GM18951 (cell line): Measurements from ENCODE around the gene CD79B.
"Not testable (repeated sequence)": the region's sequence is repeated elsewhere in the genome, so short reads cannot be mapped to it uniquely, and the experiment has no call there.

Source experiments
- POLR2A ChIP-seq: IDR thresholded peaks from 4 replicates; pipeline ENCODE4 v1.6.1; 2011; ENCODE audit warnings: mild to moderate bottlenecking; ENCODE audit not compliant: insufficient read length, insufficient read depth; ENCODE audit errors: extremely low read depth
- in situ Hi-C: fragments of 300-500 bp; cut with MboI; formaldehyde crosslinking; loops from one replicate; pipeline ENCODE4 v1.12.0; 2022; ENCODE audit warnings: low sequenced_read_pairs, mixed read lengths, inconsistent platforms; ENCODE audit not compliant: unreplicated experiment

CD79B gene

DNA sequence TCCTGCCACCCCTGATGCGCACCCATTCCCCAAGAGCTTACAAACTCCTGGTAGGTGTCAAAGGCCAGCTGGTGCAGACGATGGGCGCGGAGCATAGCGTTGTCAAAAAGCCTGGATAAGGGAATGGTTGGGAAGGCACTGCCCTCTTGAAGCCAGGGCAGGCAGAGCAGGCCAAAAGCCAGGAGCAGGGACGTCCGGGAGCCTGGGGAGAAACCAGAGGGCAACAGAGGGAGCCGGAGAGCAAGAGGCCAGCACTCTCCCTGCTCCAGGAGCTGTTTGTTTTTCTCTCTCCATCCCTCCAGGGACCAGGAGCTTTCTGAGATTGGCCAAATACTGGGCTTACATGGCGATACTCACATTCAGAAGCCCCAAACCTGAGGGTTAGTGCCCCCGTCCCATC is 13.8 kb downstream of the CD79B start:
- no peak for TF ChIP-seq POLR2A
- in situ Hi-C loops, result loop anchor here (10.0 to 25.0 kb wide), 3 partner anchors 106 to 369 kb away; partner anchors contain the start of gene ICAM2

DNA sequence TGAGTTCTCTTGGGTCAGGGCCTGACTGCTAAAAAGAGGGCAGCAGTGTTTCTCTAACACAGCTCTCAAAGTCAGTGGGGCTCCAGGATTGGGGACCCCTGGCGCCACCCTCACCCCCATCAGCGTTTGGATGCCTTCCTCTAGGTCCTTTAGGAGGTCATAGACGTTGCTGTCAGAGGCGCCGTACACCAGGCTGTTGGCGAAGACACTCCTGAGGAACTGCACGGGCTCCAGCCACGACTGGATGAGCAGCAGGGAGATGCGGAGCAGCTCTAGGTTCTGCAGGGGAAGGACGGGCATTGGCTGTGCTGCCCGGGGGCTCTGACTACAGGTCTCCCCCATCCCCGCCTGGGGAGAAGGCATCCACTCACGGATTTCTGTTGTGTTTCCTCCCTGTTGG is 14.5 kb downstream of the CD79B start:
- no peak for TF ChIP-seq POLR2A

GRCh38 chr17:63917206-63917605 is 14.9 kb downstream of the CD79B start:
- in situ Hi-C loops, result loop anchor here (10.0 to 25.0 kb wide), 3 partner anchors 108 to 370 kb away; partner anchors contain the start of gene ICAM2

More for the DNA sequence above, 14.5 kb downstream of the CD79B start:
- in situ Hi-C loops, result loop anchor here (10.0 to 25.0 kb wide), 3 partner anchors 107 to 370 kb away; partner anchors contain the start of gene ICAM2

- no peak for TF ChIP-seq POLR2A
- in situ Hi-C loops, result loop anchor here (10.0 to 25.0 kb wide), 3 partner anchors 108 to 371 kb away; partner anchors contain the start of gene ICAM2
These were observed 15.5 kb downstream of the CD79B start for GRCh38 chr17:63916566-63917185.

DNA sequence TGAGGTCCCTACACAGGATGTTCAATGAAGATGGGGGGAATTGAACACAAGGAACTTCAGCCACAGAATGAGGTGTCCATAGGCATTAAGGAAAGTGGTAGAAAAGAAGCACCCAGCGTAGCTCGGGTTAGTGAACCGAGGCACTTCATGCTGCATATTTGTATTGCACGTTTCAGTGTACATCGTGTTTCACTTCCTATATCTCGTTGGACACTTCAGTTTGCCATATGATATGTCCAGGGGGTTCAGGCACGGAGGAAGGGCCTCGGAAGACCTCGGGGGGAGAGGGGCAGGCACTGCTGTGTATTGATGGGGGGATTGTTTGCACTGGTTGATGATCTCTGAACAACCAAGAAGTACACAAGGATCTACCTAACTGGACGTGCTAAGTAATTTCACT is 16.4 kb downstream of the CD79B start:
- in situ Hi-C loops, result loop anchor here (10.0 to 25.0 kb wide), 3 partner anchors 109 to 372 kb away; partner anchors contain the start of gene ICAM2

DNA sequence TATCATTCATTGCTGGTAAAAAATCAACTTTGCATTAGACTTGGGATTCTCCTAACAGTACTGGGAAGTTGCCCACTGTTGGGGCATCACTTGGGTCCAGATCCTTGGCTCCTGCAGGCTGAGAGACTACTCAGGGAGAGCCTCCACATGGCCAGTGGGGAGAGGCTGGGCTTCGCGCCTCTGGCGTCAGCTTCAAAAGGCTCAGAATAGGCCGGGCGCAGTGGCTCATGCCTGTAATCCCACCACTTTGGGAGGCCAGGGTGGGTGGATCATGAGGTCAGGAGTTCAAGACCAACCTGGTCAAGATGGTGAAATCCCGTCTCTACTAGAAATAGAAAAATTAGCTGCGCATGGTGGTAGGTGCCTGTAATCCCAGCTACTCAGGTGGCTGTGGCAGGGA is 17.7 kb downstream of the CD79B start:
- TF ChIP-seq POLR2A, result no peak
- in situ Hi-C loops, result loop anchor here (10.0 to 25.0 kb wide), 3 partner anchors 110 to 373 kb away; partner anchors contain the start of gene ICAM2

GRCh38 chr17:63911657-63912100 is 20.5 kb downstream of the CD79B start:
- TF ChIP-seq POLR2A, result no peak
- in situ Hi-C loops, result loop anchor here (10.0 to 25.0 kb wide), 3 partner anchors 113 to 376 kb away; partner anchors contain the start of gene ICAM2

GRCh38 chr17:63911041-63911635 is 21.0 kb downstream of the CD79B start, which contains the start of gene CSHL1:
TSS of gene CSHL1 (minus strand) at chr17:63911258. CDS start at chr17:63911196, 62 bp downstream.
- in situ Hi-C loops, result loop anchor here (10.0 to 25.0 kb wide), 3 partner anchors 114 to 376 kb away; partner anchors contain the start of gene ICAM2
- no peak for TF ChIP-seq POLR2A

DNA sequence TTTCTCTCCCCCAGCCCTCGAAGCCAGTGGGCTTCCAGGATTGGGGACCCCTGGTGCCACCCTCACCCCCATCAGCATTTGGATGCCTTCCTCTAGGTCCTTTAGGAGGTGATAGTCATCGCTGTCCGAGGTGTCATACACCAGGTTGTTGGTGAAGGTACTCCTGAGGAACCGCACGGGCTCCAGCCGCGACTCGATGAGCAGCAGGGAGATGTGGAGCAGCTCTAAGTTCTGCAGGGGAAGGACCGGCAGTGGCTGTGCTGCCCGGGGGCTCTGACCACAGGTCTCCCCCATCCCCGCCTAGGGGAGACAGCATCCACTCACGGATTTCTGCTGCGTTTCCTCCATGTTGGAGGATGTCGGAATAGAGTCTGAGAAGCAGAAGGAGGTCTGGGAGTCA is 22.0 kb downstream of the CD79B start:
- in situ Hi-C loops, result loop anchor here (10.0 to 25.0 kb wide), 3 partner anchors 115 to 377 kb away; partner anchors contain the start of gene ICAM2
- no peak for TF ChIP-seq POLR2A

GRCh38 chr17:63909586-63909985 is 22.5 kb downstream of the CD79B start:
- in situ Hi-C loops, result loop anchor here (25.0 kb wide), 1 partner anchor 378 kb away; no protein-coding TSS in a partner anchor

DNA sequence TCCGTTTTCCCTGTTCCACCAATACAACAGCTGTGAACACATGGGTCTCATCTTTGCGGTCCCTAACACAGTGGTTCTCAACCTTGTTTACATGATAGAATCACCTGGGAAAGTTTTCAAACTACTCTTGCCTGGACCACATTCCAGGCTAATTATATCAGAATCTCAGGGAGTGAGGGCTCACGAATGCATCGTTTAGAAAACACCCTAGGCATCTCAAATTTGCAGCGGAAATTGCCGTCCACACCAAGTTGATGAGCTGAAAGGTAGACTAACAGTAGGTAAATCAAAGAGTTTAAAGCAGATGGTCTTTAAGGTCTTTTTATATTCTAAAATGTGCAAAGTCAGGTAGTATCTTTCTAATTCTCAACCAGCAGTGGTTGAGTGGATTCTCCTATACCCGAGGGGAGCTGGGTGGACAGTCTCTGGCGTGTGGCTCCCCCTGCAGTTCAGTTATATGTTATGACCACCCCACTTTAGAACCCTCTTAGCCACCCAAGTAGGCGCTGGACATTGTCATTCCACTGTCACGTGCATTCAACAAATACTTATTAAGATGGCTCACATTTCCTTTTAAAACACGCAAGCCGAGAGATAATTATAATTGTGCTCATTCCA is 24.9 kb downstream of the CD79B start:
- in situ Hi-C loops, result loop anchor here (25.0 kb wide), 1 partner anchor 380 kb away; no protein-coding TSS in a partner anchor

DNA sequence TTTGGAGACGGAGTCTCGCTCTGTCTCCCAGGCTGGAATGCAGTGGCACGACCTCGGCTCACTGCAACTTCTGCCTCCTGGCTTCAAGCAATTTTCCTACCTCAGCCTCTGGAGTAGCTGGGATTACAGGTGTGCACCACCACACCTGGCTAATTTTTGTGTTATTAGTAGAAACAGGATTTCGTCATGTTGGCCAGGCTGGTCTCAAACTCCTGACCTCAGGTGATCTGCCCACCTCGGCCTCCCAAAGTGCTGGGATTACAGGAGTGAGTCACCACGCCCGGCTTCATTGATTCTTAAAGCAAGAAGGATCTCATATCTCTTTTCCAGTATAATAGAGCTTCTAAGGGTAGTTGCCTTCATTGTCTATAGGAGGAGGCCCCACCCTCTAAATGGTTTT is 27.3 kb downstream of the CD79B start:
- in situ Hi-C loops, result loop anchor here (25.0 kb wide), 1 partner anchor 383 kb away; no protein-coding TSS in a partner anchor

DNA sequence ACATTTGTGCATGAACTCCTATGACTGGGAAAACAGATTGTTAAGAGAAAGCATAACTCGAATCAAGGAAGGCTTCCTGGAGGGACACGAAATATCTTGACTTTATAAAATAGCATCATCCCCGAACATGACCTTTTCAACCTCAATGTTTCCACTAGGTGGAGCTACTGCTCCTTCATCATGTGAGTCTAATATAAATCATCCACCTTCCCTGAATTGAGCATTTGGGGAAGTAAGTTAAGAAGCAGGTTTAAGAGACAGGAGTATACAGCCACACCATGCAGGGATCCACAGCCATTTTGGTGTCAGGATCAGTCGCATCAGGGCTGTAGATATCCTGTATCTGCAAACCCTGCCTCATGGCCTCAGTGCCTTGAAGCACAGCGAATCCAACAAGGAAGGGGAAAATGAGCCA is 28.3 kb downstream of the CD79B start:
- in situ Hi-C loops, result loop anchor here (25.0 kb wide), 1 partner anchor 384 kb away; no protein-coding TSS in a partner anchor

DNA sequence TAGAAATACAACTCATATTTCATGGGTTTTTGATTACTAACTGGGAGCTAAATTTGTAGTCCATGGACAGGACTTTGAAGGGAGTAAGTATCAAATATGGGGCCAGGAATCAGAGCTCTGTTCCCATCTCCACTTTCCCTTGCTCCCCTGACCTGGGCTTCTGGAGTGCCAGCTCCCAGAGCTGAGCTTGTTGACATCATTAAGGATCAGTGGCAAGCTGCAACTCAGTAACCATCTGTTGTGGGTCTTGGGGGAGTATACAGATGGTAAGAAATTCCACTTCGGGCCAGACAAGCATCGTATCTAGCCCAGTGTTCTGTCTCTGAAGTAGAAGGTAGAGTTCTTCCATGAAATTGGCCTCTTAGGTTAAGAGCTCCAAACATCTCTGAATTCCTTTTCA is 30.2 kb downstream of the CD79B start:
- in situ Hi-C loops, result loop anchor here (25.0 kb wide), 1 partner anchor 385 kb away; no protein-coding TSS in a partner anchor

DNA sequence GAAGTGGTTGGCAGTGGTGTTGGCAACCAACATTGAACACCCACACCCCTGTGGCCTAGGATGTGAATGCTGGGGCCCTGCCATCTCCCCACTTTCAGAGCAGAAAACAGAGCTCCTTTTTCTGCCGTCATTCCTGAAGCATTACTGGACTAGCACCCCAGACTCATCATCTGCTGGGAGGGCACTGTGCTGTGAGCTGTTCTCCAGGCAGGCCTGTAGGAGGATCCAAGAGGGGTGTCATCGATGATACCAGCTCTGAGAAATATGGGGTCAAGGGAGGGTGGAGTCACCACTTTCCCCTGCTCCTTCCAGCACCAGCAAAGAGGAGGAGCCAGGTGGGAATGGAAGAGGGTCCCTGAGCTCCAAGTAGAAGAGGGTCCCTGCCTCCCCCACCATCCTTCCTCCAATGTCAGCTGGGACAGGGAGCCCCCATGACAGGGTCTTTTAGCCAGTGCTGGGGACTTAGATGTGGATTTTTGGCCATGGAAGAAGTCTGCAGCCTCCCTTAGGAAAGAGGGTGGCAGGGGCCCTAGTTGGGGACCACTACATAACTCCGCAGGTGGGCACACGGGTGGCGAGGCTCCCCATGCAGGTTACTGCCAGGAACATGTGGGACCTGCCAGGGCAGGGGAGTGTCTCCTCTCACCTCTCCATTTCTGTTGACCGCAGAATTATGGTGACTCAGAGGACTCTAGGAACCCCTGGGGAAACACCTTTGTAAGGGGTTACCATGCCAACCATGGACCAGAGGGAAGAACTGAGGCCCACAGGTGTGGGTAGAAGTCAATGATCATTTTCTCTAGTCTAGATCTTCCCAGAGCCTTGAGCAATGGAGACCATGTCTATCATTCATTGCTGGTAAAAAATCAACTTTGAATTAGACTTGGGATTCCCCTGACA is 33.0 kb downstream of the CD79B start:
- in situ Hi-C loops, result not testable (repeated sequence)

DNA sequence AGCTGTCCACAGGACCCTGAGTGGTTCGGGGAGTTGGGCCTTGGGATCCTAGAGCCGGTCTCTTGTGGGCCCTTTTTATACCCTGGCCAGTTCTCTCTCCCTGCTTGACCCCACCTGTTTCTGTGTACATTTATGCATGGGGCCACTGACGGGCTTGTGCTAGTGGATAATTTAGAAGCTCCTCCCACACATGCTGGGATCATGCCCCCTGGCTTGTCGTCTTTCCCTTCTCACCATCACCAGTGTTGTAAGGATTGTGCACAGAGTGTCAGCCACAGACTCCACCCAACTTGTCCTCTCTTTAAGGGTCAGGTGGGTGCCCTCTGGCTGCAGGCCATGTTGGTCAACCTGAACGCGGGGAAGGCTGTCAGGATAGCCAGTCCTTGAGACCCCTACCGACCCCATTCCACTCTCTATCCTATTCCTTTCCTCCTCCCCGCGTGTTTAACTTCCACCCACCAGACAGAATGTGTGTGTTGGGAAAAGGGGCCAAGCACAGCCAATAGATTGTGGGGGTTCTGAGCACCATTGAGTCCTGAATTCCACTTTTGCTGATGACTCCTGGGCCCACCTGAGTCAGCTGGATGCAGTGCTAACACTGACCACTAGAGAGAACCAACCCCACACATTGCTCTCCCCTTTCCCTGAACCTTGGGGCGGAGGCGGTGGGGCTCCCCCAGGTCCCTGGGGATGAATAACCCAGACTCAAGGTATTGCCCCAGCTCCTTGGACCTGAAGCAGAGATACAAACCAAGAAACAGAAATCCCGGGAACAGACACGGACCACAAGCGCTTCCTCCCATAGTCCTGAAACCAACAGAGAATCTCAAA is 35.4 kb downstream of the CD79B start, which contains the start of gene CSH1:
Gene CSH1, minus strand, starts transcription at position 51 of the 831 bp plus-strand sequence. CDS start 63 bp downstream, outside the sequence.
- in situ Hi-C loops, result not testable (repeated sequence)

DNA sequence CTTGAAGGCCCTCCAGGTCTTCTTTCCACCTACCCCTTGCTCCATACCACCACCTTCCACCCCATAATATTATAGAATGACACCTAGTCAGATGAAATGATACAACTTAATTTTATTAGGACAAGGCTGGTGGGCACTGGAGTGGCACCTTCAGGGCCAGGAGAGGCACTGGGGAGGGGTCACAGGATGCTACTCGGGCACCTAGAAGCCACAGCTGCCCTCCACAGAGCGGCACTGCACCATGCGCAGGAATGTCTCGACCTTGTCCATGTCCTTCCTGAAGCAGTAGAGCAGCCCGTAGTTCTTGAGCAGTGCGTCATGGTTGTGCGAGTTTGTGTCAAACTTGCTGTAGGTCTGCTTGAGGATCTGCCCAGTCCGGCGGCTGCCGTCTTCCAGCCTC is 37.3 kb downstream of the CD79B start:
- in situ Hi-C loops, result not testable (repeated sequence)
